HepG2 (cell line): ENCODE data around the gene BATF. TPM values are rescaled to one million over a fixed set of nuclear protein-coding genes. Genes with fewer than 3 reads are reported as not detected.

Experiments
- ATAC-seq: fragments of 200-7000 bp; cut with Tn5 transposase; 3 replicates; pipeline ENCODE4 v1.9.1; 2020; ENCODE audit warnings: mild to moderate bottlenecking, moderate library complexity
- BruUV-seq: library from RNA; stranded (reverse); fragments of 400-500 nt; replicated peaks from 2 replicates; lab custom pipeline; 2021; lab: Mats Ljungman, UMichigan
- CTCF ChIA-PET: fragments of 300-600 bp; formaldehyde crosslinking; extraction: SDS; loops from one replicate; lab custom pipeline; 2021; ENCODE audit warnings: low total read pairs, inconsistent platforms, low intra/inter-chr PET ratio; lab: Yijun Ruan, JAX
- POLR2A ChIA-PET: fragments of 350-600 bp; sonication (Branson Sonifier 250); formaldehyde crosslinking; loops from one replicate; lab custom pipeline; 2020; ENCODE audit warnings: antibody characterized with exemption, inconsistent platforms; lab: Yijun Ruan, JAX
- DNase-seq: peaks from one replicate; pipeline ENCODE4 v3.0.0-alpha.2; 2015; ENCODE audit warnings: low spot score
- FAIRE-seq: peaks from 3 replicates; lab custom pipeline; 2011; peaks lifted over from hg19 to GRCh38; lab: Jason Lieb, UNC
- H2AFZ ChIP-seq: one replicate; pipeline ENCODE4 v1.6.1; 2011; ENCODE audit warnings: low read length, inconsistent platforms
- H3K27ac ChIP-seq: fragments of 300-600 bp; 3 replicates; pipeline ENCODE4 v1.8.0; 2011; ENCODE audit warnings: mixed run types, mild to moderate bottlenecking, mixed read lengths, low read length, inconsistent platforms; ENCODE audit not compliant: insufficient read depth; ENCODE audit errors: extremely low read length
- H3K27me3 ChIP-seq, 2 experiments: fragments of 200-600 bp in 1 of 2; 2 replicates in 1 of 2; 3 replicates in 1 of 2; pipeline versions ENCODE4 v1.6.0 to v1.8.0; 2011; ENCODE audit warnings: low read length in 2 of 2, mild to moderate bottlenecking in 2 of 2, moderate library complexity in 2 of 2, inconsistent platforms in 1 of 2; ENCODE audit not compliant: insufficient read depth in 2 of 2, control insufficient read depth in 1 of 2
- H3K36me3 ChIP-seq, 2 experiments: fragments of 200-600 bp in 1 of 2; replicated peaks in 1 of 2; 2 replicates in 1 of 2; 3 replicates in 1 of 2; pipeline versions ENCODE4 v1.5.1 to v1.8.0; 2011; ENCODE audit warnings: low read length in 2 of 2, inconsistent platforms in 1 of 2; ENCODE audit not compliant: insufficient read depth in 2 of 2, control insufficient read depth in 1 of 2
- H3K4me1 ChIP-seq: 2 replicates; pipeline ENCODE4 v1.5.1; 2012; ENCODE audit warnings: low read length, inconsistent platforms; ENCODE audit not compliant: insufficient read depth
- H3K4me2 ChIP-seq: 2 replicates; pipeline ENCODE4 v1.6.0; 2011; ENCODE audit warnings: low read depth, low read length, inconsistent platforms
- H3K4me3 ChIP-seq, 3 experiments: fragments of 200-600 bp in 1 of 3; sonication (generic), shearing (Covaris generic) in 1 of 3; replicated peaks in 1 of 3; 2 replicates each; pipeline ENCODE4 v1.5.1; 2011 to 2016; ENCODE audit warnings: low read length in 3 of 3, inconsistent platforms in 2 of 3, low read depth in 2 of 3, mild to moderate bottlenecking in 2 of 3, control low read depth in 1 of 3, mixed read lengths in 1 of 3; ENCODE audit not compliant: insufficient read depth in 1 of 3
- H3K79me2 ChIP-seq: one replicate; pipeline ENCODE4 v1.6.1; 2011; ENCODE audit warnings: low read length, inconsistent platforms; ENCODE audit not compliant: insufficient read depth
- H3K9ac ChIP-seq: 2 replicates; pipeline ENCODE4 v1.6.0; 2011; ENCODE audit warnings: mild to moderate bottlenecking, low read depth, low read length, inconsistent platforms; ENCODE audit not compliant: insufficient read depth
- H3K9me3 ChIP-seq: 2 replicates; pipeline ENCODE4 v1.5.1; 2012; ENCODE audit warnings: mild to moderate bottlenecking, low read length
- H4K20me1 ChIP-seq: 2 replicates; pipeline ENCODE4 v1.6.0; 2011; ENCODE audit warnings: inconsistent platforms, mild to moderate bottlenecking, low read length, moderate library complexity; ENCODE audit not compliant: insufficient read depth
- GFI1 ChIP-seq: sonication (generic); formaldehyde crosslinking; IDR thresholded peaks from 2 replicates; pipeline ENCODE4 v1.5.0; 2020; ENCODE audit warnings: missing genetic modification reagents, mild to moderate bottlenecking, borderline replicate concordance
- HOXA5 ChIP-seq: sonication (generic); formaldehyde crosslinking; IDR thresholded peaks from 2 replicates; pipeline ENCODE4 v1.4.0; 2020; ENCODE audit warnings: missing genetic modification reagents
- HOXD1 ChIP-seq: sonication (generic); formaldehyde crosslinking; IDR thresholded peaks from 2 replicates; pipeline ENCODE4 v1.5.0; 2020; ENCODE audit warnings: missing genetic modification reagents
- MAF1 ChIP-seq: sonication (generic); formaldehyde crosslinking; IDR thresholded peaks from 2 replicates; pipeline ENCODE4 v1.5.0; 2020; ENCODE audit warnings: missing genetic modification reagents, borderline replicate concordance
- MAFF ChIP-seq: IDR thresholded peaks from 2 replicates; pipeline ENCODE4 v1.6.1; 2011; ENCODE audit warnings: low read depth, low read length, improper control_type of control experiment
- NBN ChIP-seq: fragments of 450-650 bp; conservative IDR thresholded peaks from 2 replicates; pipeline ENCODE4 v1.6.1; 2017
- NFE2L1 ChIP-seq: sonication (generic); formaldehyde crosslinking; IDR thresholded peaks from 2 replicates; pipeline ENCODE4 v1.4.0; 2020; ENCODE audit warnings: missing genetic modification reagents, mild to moderate bottlenecking, borderline replicate concordance
- NONO ChIP-seq, 2 experiments: fragments of 450-650 bp in 1 of 2; sonication (generic) in 1 of 2; formaldehyde crosslinking in 1 of 2; IDR thresholded peaks in 1 of 2; conservative IDR thresholded peaks in 1 of 2; 2 replicates each; pipeline versions ENCODE4 v1.6.1 to v1.8.0; 2017 to 2022; ENCODE audit warnings: mild to moderate bottlenecking in 1 of 2, missing genetic modification reagents in 1 of 2, moderate library complexity in 1 of 2
- RAD51 ChIP-seq: fragments of 450-650 bp; IDR thresholded peaks from 2 replicates; pipeline ENCODE4 v1.6.1; 2016; ENCODE audit warnings: borderline replicate concordance
- SRSF4 ChIP-seq: fragments of 200-400 bp; formaldehyde crosslinking; IDR thresholded peaks from one replicate; pipeline ENCODE4 v1.6.1; 2018; ENCODE audit warnings: mild to moderate bottlenecking, low read depth, low read length, moderate library complexity; ENCODE audit not compliant: poor library complexity, severe bottlenecking
- ZBTB3 ChIP-seq: sonication (generic); formaldehyde crosslinking; IDR thresholded peaks from 2 replicates; pipeline ENCODE4 v1.4.0; 2020; ENCODE audit warnings: low read depth, mild to moderate bottlenecking, moderate library complexity, missing genetic modification reagents, borderline replicate concordance
- ZFY ChIP-seq: sonication (generic); formaldehyde crosslinking; IDR thresholded peaks from 2 replicates; pipeline ENCODE4 v1.4.0; 2020; ENCODE audit warnings: missing genetic modification reagents
- ZNF550 ChIP-seq: sonication (generic); formaldehyde crosslinking; IDR thresholded peaks from 2 replicates; pipeline ENCODE4 v1.4.0; 2020; ENCODE audit warnings: mild to moderate bottlenecking, missing genetic modification reagents, borderline replicate concordance
- ZNF629 ChIP-seq: sonication (generic); formaldehyde crosslinking; conservative IDR thresholded peaks from 2 replicates; pipeline ENCODE4 v1.5.0; 2020; ENCODE audit warnings: missing genetic modification reagents
- WGBS: methylation state at CpG from one replicate; pipeline ENCODE4 v1.1.6; 2017; ENCODE audit warnings: low lambda C conversion rate; 5-methylcytosine and 5-hydroxymethylcytosine counted together
- in situ Hi-C: cut with HindIII; loops from 2 replicates; pipeline ENCODE4 v1.10.0; 2017; ENCODE audit warnings: low pct_unique_long_range_greater_than_20kb; ENCODE audit not compliant: extremely low pct_ligation_motif_present
- intact Hi-C: fragments of 100-400 bp; cut with micrococcal nuclease; formaldehyde crosslinking; loops from one replicate; pipeline ENCODE4 v1.10.0; 2022; ENCODE audit not compliant: unreplicated experiment
- polyA plus RNA-seq, 8 experiments: library from polyadenylated mRNA; depleted of rRNA in 3 of 8; stranded (reverse) in 7 of 8; unstranded in 1 of 8; fragments of >200 nt; fragmentation: Illumina TruSeq in 4 of 8; extraction: Trizol in 4 of 8; gene quantifications; 2 replicates each; pipeline versions ENCODE4 v1.2.1 to v1.2.3, GENCODE V29; 2011 to 2016; ENCODE audit warnings: low read depth in 4 of 8, missing spikeins in 1 of 8, mixed read lengths in 1 of 8; ENCODE audit not compliant: insufficient read depth in 1 of 8
- total RNA-seq, 5 experiments: library from RNA; depleted of rRNA; stranded (reverse); fragments of >200 nt; fragmentation: Illumina TruSeq; extraction: Trizol; gene quantifications; 2 replicates each; pipeline ENCODE4 v1.2.3, GENCODE V29; 2016; ENCODE audit warnings: low read depth in 1 of 5
- TF ChIP-seq, protein P1 (sequence below): sonication (generic); formaldehyde crosslinking; IDR thresholded peaks from 2 replicates; pipeline ENCODE4 v1.5.0; 2020; ENCODE audit warnings: mild to moderate bottlenecking, missing genetic modification reagents

Gene BATF
- total and polyA plus RNA-seq, 2 of the 13 experiments (the other 11 are each of a cell fraction or from before 2014, with no cell fraction given) = 0.22 to 0.37 TPM

- Histone ChIP-seq H3K4me1 (no peaks in the 10 kb centered on the region), H3K27ac (no peak overlapping the region), H4K20me1 (no peaks in the 10 kb centered on the region), H3K9ac (no peak overlapping the region), H3K4me2 (no peak overlapping the region), H2AFZ (no peak overlapping the region), H3K79me2 (no peaks in the 10 kb centered on the region), H3K9me3 (no peaks in the 10 kb centered on the region), H3K27me3 (no peaks in the 10 kb centered on the region; a peak in 1 of 5 replicates), H3K36me3 (no peaks in the 10 kb centered on the region), H3K4me3 (no peak overlapping the region)
- FAIRE-seq = no peak
- ChIA-PET CTCF (no interaction called here), POLR2A (no interaction called here)
- in situ Hi-C loops (no loop called here), intact Hi-C loops (no loop called here)
- DNase-seq = no peak
- no peak for ATAC-seq
- no TSS peak for BruUV-seq
- TF ChIP-seq HOXA5 (CRISPR knock-in tag) (no peak), NFE2L1 (CRISPR knock-in tag) (no peak), GFI1 (CRISPR knock-in tag) (no peak), RAD51 (no peak), HOXD1 (no peak), NONO (IDR thresholded peaks at IDR 0.05) (no peak), NONO (CRISPR knock-in tag; conservative IDR thresholded peaks at IDR 0.05) (no peak), MAF1 (no peak), SRSF4 (no peak), ZNF550 (no peak), ZFY (CRISPR knock-in tag) (no peak), MAFF (no peak), ZBTB3 (CRISPR knock-in tag) (no peak), ZNF629 (CRISPR knock-in tag) (no peak), NBN (no peak)
- TF ChIP-seq, protein P1, sequence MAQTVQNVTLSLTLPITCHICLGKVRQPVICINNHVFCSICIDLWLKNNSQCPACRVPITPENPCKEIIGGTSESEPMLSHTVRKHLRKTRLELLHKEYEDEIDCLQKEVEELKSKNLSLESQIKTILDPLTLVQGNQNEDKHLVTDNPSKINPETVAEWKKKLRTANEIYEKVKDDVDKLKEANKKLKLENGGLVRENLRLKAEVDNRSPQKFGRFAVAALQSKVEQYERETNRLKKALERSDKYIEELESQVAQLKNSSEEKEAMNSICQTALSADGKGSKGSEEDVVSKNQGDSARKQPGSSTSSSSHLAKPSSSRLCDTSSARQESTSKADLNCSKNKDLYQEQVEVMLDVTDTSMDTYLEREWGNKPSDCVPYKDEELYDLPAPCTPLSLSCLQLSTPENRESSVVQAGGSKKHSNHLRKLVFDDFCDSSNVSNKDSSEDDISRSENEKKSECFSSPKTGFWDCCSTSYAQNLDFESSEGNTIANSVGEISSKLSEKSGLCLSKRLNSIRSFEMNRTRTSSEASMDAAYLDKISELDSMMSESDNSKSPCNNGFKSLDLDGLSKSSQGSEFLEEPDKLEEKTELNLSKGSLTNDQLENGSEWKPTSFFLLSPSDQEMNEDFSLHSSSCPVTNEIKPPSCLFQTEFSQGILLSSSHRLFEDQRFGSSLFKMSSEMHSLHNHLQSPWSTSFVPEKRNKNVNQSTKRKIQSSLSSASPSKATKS = no peak
- WGBS = 30% methylated on average over 11 of the region's 14 CpGs
Measured at GRCh38 chr14:75491376-75491978, 30.8 kb upstream of the BATF start.
